G401.6 (cell line): ENCODE data around the gene ITFG2.
A peak's percentile ranks its signal among the peaks of the same experiment; 100 is the strongest.

ENCODE experiments used
- FAIRE-seq: peaks from 2 replicates; lab custom pipeline; 2012; peaks lifted over from hg19 to GRCh38; lab: Jason Lieb, UNC

The ITFG2 gene

DNA sequence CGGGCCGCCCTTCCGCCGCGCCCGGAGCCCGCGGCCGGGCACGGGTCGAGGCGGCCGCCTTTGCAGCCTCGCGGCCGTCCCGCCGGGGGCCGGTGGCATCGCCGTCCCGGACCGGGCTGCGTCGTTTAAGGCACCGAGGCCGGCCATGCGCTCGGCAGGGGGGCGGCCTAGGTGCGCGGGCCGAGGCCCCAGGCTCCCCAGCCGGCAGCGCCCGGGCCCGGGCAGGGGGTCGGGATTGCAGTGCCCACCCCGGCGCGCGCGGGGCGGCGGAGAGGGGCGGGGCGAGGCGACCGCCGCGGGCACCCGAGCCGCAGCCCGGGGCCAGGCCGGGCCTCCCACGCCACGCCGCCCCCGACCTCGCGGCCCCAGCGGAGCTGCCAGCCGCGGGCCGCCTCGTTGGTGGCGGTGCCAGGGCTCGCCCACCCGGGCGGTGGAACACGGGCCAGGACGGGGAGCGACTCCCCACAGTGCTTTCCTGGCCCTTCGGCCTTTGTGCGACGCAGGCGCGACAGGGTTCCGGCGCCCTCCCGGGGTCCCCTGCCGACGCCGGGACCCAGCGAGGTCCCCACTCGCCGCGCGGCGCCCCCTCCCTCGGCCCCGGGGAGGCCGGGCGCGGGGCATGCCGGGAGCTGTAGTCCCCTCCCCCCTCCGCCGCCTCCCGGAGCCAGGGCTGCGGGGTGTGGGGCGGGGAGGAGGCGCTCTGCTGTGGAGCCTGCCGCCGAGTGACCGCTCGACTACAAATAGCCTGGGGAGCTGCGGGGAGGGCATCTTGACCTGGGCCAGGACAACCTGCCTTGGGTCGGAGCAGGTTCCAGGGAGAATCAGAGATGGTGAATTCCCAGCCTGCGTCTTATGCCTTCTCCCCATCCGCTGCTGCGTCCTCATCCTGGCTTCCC is 16.9 kb upstream of the ITFG2 start:
- no peak for FAIRE-seq

DNA sequence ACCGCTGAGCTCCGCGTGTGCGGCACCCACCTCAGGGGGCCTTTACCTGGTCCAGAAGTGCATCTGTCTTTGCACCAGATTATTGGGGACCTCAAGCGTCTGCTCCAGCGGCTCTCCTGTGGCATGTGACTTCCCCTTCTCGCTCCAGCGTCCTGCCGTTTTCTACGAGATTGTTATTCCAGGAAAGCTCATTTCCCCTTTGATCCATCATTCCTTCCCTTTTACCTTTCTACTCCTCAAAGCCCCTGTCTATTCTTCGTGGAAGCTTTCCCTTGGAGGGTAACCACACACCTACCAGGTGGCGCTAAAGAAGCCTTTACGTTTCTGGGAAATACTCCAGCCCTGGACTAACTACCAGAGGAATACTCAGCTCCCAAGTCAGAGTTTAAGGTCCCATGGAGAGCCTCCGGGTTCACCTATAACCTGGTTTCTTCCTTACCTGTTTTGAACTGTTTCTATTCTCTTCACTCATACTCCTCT is 16.2 kb upstream of the ITFG2 start:
- FAIRE-seq = no peak

DNA sequence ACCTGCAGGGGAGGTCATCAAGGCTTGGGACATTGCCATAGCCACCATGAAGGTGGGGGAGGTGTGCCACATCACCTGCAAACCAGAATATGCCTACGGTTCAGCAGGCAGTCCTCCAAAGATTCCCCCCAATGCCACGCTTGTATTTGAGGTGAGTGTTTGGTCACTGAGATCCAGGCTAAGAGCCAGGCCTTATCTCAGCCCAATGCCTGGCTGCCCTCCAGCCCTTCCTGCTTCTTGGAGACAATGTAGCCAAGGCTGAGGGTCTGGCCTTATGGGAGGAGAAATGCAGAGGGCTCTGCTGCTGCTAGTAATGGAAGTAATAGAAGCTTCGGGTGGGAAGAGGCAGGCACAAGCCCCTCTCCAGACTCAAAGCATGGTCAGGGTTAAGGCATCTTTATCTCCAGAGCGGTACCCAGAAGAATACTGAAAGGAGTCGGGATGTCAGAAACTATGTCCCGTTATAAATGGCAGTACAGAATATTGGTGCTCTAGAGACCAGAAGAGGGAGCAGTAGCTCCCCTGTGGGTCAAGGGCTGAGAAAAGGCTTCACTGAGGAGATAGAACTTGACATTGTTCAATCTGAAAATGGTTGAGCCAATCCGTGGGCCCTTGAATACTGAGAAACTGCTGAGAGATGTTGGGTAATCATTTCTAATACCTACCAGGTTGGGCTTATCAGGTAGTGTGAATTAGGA is 14.6 kb upstream of the ITFG2 start:
- no peak for FAIRE-seq

DNA sequence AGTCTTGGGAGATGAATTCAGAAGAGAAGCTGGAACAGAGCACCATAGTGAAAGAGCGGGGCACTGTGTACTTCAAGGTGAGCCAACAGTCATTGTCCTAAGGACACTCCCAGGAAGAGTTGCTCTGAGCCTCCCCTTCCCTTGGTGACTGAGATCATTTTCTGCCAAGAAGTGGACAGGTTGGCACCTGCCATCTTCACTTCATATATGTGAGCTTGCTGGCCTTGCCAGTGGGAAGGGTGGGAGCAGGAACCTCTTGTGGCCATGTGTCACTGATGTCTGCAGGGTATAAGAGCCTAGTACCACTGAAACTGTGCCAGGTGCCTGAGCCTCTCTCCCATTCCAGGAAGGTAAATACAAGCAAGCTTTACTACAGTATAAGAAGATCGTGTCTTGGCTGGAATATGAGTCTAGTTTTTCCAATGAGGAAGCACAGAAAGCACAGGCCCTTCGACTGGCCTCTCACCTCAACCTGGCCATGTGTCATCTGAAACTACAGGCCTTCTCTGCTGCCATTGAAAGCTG is 12.4 kb upstream of the ITFG2 start:
- no peak for FAIRE-seq

DNA sequence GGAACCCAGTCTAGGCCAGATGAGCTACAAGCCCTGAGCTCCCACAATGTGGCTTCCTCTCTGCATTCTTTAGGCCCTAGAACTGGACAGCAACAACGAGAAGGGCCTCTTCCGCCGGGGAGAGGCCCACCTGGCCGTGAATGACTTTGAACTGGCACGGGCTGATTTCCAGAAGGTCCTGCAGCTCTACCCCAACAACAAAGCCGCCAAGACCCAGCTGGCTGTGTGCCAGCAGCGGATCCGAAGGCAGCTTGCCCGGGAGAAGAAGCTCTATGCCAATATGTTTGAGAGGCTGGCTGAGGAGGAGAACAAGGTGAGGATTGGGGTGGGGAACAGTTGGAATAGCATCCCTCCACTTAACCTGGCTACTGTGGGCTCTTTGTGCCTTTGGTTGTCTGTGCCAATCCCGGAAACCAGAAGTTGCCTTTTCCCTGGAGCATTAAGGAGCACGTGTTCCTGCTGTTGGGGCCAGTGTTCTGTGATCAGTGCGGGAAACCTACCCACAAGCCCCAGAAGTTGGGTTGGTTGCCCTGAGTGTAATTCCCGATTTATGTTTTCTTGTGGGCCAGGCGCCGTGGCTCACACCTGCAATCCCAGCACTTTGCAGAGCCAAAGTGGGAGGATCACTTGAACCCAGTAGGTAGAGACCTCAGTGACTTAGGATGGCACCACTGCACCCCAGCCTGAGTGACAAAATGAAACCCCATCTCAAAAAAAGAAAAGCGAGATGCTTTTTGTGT is 11.3 kb upstream of the ITFG2 start:
- no peak for FAIRE-seq

DNA sequence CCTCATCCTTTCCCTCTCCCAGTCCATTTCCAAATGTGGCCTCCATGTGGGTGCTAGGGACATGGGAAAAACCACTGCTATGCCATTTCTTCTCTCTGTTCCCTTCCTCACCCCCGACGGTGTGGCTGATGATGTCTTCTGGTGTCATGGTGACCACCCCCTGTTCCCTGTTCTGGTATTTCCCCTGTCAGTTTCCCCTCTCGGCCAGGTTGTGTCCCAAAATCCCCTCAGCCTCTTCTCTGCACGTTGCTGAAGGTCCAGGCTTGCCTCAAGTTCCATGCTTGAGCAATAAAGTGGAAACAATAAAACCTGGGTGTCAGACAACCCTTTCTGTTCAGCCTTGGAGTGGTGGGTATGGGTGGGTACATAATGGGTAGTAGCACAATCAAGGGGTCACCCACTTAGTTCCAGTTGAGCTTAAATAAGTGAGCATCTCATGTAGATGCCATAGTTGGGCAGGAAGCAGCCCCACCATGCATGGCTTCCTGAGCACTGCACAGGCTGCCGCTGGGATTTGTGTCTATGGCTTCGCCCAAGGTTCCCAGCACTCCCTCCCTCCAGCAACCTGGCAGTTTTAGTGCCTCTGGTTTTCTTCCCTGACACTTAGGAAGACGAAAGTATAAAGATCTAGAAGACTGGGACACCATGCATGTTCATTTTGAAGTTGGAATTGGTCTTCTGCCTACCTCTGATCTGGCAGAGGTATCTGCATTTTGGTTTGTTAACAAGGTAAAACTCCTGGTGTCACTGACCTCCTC is 8.7 kb upstream of the ITFG2 start:
- FAIRE-seq = no peak

DNA sequence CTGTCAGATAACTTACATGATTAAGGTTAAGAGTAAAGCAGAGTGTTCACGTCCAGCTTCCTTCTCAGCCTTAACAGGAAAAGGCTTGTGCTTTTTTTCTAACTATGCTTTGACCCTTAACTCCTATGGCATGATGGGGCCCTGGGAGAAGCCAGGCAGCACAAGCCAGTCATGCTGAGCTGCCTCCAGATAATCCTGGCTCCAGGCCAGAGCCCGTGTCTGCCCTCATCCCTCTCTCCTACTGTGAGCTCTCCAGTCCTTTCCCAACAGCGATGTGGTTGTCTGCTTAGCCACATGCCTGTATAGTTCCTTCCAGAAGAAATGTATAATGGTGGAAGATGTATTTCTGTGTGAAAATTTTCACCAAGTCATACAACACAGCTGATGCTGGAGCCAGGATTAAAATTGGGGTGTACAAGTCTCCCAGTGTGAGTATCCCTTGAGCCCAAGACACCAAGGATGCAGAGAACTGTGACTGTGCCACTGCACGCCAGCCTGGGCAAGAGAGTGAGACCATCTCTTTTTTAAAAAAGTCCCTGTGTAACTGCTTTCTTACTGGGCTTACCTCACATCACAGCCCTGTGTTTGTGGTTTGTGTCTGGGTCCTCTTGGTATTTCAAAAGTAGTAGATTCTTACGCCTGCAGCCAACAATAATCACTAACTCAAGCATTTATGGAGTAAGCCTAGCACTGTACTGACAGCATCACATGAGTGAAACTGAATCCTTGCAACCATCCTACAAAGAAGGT is 7.9 kb upstream of the ITFG2 start:
- FAIRE-seq = no peak

DNA sequence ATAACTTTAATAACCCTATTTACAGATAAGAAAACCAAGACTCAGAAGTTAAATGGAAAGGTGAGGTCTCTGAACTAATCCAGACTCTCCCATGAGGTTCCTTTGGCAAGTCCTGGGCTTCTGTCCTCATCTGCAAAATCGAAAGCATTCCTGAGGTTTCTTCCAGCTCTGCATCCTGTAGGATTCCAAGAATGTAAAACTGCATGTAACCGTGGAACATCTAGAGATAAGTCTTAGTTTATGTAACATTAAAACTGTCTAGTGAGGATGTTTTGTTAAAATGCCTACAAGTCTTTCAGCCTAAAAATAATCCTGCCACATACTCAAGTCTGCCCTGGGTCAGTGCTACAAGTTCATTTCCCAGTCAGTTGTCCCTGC is 7.3 kb upstream of the ITFG2 start:
- FAIRE-seq = no peak

DNA sequence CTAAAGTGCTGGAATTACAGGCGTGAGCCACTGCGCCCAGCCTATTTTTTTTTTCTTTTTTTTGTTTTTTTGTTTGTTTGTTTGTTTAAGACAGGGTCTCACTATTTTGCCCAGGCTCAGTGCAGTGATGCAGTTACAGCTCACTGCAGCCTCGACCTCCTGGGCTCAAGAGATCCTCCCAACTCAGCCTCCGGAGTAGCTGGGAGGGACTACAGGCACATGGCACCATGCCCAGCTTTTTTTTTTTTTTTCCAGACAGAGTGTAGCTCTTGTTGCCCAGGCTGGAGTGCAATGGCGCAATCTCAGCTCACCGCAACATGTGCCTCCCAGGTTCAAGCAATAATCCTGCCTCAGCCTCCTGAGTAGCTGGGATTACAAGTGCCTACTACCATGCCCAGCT is 5.8 kb upstream of the ITFG2 start:
- FAIRE-seq = no peak

DNA sequence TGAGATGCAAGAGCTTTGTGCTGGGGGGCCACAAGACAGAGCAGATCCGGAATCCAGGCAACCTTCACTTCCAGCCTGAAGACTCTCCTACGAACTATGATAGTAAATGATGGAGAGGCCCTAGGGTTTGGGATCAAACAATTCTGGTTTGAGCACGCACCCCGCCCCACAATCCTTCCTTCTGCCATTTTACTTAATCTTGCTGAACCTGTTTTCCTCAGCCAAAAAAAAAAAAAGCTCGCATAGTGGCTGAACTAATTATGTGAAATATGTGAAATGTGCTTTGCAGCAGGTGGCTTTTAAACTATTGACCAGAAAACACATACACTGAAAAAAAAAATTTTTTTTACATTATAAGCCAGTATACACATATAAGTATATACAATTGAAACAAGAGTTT is 667 bp upstream of the ITFG2 start:
- FAIRE-seq = no peak

DNA sequence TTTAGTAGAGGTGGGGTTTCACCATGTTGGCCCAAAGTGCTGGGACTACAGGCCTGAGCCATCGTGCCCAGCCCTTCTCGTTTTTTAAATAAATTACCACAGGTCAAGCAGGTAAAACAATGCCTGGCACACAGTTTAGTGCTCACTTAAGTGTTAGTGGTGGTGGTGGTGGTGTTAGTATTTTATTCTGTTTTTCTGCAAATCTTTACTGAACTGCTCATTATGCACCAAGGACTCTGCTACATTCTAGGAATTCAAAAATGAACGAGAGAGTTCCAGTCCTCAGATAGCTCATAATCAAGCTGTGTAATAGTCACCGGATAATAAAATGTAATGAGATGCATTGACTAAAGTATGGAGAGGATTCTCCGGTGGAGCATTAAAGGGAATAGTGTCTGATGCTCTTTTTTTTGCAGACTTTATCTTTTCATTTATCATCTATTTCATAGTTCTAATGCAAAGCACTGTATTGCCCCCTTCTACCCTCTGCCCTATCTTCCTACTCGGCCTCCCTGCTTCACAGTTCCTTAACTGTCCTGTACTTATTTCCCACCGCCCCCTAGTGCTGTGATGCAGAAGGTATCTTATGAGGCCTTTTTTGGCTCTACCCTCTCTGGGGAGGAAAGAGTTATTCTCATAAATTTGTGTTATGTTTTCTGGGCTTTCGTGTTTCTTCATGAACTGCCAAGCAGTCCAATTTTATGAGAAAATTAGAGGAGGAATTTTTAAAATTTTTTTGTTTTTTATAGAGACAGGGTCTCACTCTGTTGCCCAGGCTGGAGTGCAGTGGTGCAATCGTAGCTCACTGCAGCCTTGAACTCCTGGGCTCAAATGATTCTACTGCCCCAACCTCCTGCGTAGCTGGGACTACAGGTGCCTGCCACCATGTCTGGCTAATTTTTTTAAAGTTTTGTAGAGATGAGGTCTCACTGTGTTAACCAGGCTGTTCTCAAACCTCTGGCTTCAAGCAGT is 1.0 kb downstream of the ITFG2 start:
- FAIRE-seq = peak; percentile 50

DNA sequence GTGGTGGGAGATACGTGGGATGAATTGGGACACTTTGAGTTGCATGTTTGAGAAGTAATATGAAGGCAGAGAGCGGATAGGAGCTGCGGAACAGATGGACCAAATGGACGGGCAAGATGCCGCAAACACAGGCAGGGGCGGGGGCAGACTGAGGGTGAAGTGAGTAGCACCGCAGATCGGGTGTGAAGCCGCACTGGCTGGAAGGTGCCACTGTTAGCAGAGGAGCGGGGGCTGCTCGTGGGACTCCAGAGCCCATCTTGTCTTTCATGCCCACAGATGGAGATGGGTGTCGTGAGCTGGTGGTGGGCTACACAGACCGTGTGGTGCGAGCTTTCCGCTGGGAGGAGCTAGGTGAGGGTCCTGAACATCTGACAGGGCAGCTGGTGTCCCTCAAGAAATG is 7.3 kb downstream of the ITFG2 start:
- FAIRE-seq = no peak

DNA sequence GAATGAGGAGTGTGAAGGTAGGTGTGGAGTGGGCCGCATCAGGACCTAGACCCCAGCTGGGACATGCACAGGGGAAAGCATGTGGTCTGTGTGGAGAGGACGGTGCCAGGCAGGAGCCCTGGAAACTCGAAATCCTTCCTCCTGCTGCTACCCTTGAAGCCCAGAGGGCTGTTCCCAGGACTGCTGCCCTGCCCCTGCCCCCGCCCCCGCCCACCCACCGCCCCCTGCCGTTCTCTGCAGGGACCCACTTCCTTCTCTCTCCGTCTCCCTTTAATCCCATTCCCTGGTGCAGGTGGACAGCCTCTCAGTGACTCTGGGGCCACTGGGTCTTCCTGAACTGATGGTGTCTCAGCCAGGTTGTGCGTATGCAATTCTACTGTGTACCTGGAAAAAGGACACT is 8.0 kb downstream of the ITFG2 start:
- FAIRE-seq = no peak

DNA sequence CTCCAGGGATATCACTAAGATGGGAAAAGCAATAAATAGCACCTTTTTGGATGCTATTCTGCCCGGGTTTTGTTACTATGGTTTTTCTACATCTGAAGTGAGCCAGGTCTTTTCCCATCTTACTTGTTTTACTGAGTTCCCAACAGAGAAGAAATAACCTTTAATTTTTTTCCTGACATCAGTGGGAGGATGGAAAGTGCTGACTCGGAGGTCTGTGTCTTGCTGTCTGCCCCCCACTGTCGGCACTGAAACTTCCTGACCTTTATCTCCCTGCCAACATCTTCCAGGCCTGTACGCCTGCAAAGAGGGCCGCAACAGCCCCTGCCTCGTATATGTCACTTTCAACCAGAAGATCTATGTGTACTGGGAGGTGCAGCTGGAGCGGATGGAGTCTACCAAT is 11.0 kb downstream of the ITFG2 start:
- no peak for FAIRE-seq

DNA sequence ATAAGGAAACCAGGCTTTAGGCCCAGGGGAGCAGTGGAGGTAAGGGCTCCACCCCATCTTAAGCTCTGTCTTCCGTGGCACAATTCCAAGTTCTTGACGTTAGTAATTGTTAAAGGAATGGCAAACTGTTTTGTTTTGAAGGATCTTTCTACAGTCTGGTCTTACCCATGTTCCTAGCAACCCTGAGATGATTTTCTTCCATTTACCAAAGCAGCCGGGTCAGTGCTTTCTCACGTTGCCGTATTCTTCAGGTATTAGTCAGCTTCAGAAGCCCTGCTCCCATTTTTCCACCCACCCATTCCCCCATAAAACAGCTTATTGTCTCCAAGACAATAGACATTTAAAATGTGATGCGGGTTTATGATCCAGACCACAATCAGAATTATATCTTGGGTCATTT is 12.1 kb downstream of the ITFG2 start:
- no peak for FAIRE-seq

DNA sequence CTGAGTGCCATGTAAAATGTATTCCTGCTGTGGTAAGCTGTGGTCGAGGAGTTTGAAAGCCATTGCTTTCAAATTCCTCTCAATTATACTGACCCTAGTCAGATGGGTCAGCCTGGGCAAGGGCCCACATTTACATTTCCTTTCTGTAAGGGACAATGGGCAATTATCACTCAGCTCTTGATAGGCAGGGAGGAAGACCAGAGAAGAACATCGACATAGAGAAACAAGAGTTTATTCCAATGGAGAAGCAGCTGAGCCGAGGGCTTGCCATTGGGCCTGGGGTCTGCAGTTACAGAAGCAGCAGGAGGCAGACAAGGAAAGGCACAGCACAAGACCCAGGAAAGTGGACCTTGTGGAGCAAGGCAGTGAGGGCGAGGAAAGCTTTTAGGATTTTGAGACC is 12.7 kb downstream of the ITFG2 start:
- no peak for FAIRE-seq

DNA sequence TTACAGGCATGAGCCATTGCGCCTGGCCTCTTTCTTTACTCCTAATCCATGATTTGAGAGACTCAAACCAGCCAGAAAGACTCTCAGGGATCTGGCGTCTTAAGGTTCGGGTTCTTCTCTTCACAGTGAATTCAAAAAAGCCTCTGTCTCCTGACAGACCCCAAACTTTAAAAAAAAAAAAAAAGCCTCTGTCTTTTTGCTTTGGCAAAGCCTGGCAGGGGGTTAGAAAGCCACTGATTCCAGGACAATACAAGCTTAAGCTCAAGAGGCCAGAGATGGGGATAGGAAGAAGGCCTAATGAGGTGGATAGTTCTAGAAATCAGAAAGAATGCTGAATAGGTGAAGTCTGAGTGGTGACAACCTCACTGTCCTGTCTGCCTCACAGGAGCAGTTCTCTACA is 13.6 kb downstream of the ITFG2 start:
- FAIRE-seq = no peak

DNA sequence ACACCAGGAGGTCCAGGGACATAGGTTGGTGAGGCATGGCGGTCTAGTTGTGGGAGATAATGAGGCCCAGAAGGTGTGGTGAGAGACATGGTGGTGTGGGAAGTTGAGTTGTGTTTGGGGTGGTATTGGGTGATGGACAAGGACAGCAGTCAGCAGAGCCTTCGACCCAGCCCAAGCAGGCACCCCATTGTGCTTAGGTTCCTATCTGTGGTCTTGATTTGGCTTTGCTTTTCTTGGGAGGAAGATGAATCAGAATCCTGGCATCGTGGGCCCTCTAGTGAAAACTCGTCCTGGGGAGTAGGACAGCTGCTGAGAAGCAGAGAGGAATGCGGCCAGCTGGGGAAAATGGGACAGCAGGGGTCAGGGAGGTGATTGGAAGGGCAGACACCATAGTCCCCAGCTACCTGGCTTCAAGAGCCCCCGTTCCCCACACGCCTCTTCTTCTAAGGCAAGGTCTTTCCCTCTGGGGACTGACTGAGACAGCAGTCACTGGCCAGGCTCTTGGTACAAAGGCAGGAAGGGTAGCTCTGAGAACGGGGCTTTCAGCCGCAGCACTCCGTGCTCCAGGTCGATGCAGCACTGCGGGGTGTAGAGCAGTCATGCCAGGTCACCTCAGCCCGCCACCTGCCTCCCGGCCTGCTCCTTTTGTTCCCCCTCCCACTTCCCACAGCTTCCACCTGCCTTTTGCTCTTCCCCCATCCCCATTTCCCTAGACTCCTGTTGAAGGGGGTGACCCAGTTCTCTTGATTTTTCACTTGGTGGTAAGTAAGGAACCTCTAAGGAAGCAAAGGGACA is 14.4 kb downstream of the ITFG2 start:
- FAIRE-seq = no peak

DNA sequence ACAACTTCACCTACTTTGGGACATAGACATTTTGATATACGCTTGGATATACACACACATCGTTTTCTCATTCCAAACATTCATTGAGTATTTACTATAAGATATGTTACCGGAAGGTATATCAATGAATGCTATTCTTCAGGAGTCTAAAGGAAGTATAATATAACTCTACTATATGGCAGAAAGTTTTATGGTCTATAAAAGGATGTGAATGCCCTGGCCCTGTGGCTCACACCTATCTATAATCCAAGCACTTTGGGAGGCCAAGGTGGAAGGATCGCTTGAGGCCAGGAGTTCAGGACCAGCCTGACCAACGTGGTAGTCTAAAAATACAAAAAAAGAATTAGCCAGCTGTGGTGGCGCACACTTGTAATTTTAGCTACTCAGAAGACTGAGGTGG is 16.8 kb downstream of the ITFG2 start:
- no peak for FAIRE-seq
